ENCODE measurements around the gene NGF. TPM values are rescaled to one million over a fixed set of nuclear protein-coding genes. Genes with fewer than 3 reads are reported as not detected.

NGF gene
- total RNA-seq, 8 experiments from 2014 or later: 0.57 to 20.0 (median 0.78) TPM; not detected in 4

- in situ Hi-C loops (cut with MboI; ENCODE audit: low pct_unique_long_range_greater_than_20kb in 2 of 9, low sequenced_read_pairs in 9 of 9, unreplicated experiment in 9 of 9): loop anchor here in 1 of 9 experiments (25.0 kb wide), 1 partner anchor 194 kb away; no protein-coding TSS in a partner anchor
- H3K4me1 ChIP-seq (replicated peaks in 1 of 2): peaks cover 4 to 13% of the 10 kb centered on the region in 2 donors
- no peak overlapping the region for H3K4me3 ChIP-seq
- H3K27ac ChIP-seq: no peak overlapping the region
- ATAC-seq (replicated peaks in 6 of 8): peak in 4 of 8 experiments; percentile 48 to 82 (median 56)
- WGBS, 10 experiments: 40 to 98% (median 91%) methylated on average over 1 to 5 of the region's 5 CpGs
Observed at GRCh38 chr1:115331558-115332331, 6.3 kb downstream of the NGF start.

- no peak overlapping the region for H3K4me3 ChIP-seq
- H3K27ac ChIP-seq: no peak overlapping the region
- peak in 7 of 8 experiments; percentile 16 to 97 (median 71) for ATAC-seq (replicated peaks in 6 of 8)
- H3K4me1 ChIP-seq (replicated peaks in 1 of 2): peaks cover 4 to 9% of the 10 kb centered on the region in 2 donors
- 0 to 88% (median 77%) methylated on average over 2 to 7 of the region's 7 CpGs; no CpG with 5 or more reads in 2 of the 10 experiments for WGBS, 10 experiments
- in situ Hi-C loops (cut with MboI; ENCODE audit: low pct_unique_long_range_greater_than_20kb in 2 of 9, low sequenced_read_pairs in 9 of 9, unreplicated experiment in 9 of 9): loop anchor here in 1 of 9 experiments (25.0 kb wide), 1 partner anchor 193 kb away; no protein-coding TSS in a partner anchor
Observed at GRCh38 chr1:115330480-115331013, 7.5 kb downstream of the NGF start.

DNA sequence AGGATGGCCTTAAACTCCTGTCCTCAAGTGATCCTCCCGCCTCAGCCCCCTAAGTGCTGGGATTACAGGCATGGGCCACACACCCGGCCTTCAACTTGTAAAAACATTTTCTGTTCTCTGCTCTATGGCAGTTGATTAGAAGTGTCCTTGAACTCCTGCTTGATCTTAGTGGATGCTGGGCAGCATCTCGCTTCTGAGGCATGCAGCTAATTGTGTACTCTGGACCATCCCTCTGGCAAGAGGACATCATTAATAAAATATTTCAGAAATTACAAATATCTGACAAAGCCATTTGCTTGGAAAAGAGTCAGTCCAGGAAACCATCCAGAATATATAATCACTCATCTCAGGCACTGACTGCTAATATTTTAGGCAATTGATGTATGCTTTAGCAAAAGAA, 8.1 kb downstream of the NGF start:
- Histone ChIP-seq H3K27ac (no peak overlapping the region), H3K4me1 (replicated peaks in 1 of 2) (peaks cover 4 to 9% of the 10 kb centered on the region in 2 donors), H3K4me3 (no peak overlapping the region)
- in situ Hi-C loops (cut with MboI; ENCODE audit: low pct_unique_long_range_greater_than_20kb in 2 of 9, low sequenced_read_pairs in 9 of 9, unreplicated experiment in 9 of 9): loop anchor here in 1 of 9 experiments (25.0 kb wide), 1 partner anchor 193 kb away; no protein-coding TSS in a partner anchor
- 17 to 100% (median 91%) methylated on average over 1 to 3 of the region's 3 CpGs; no CpG with 5 or more reads in 2 of the 10 experiments for WGBS, 10 experiments
- ATAC-seq (replicated peaks in 6 of 8): no peak

- no peak for ATAC-seq (replicated peaks in 6 of 8)
- WGBS, 10 experiments: 83 to 95% (median 91%) methylated on average over 2 to 3 of the region's 3 CpGs; no CpG with 5 or more reads in 2 of the 10 experiments
- Histone ChIP-seq H3K4me1 (replicated peaks in 1 of 2) (peaks cover 4 to 11% of the 10 kb centered on the region in 2 donors), H3K27ac (no peak overlapping the region), H3K4me3 (no peak overlapping the region)
- in situ Hi-C loops (cut with MboI; ENCODE audit: low pct_unique_long_range_greater_than_20kb in 2 of 9, low sequenced_read_pairs in 9 of 9, unreplicated experiment in 9 of 9): loop anchor here in 1 of 9 experiments (25.0 kb wide), 1 partner anchor 190 kb away; no protein-coding TSS in a partner anchor
Observed at GRCh38 chr1:115327270-115327669, 10.8 kb downstream of the NGF start.

DNA sequence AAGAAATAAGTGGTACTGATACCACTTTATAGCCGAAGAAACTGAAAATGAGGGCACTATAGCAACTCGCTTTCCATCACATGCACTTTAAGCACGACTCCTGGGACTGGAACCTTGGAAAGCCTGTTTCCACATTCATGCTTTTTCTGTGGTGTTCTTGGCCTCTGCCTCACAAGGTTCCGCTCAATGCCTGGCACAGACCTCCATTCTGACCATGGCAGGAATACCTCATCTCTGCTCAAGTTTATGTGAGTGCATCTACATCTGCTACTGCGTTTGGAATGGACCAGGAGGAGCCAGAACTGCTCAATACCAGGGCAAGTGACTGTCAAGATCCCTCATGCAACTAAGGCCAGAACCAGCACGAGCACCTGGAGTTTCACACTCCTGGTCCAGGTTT, 11.6 kb downstream of the NGF start:
- Histone ChIP-seq H3K4me3 (no peak overlapping the region), H3K27ac (no peak overlapping the region), H3K4me1 (replicated peaks in 1 of 2) (peaks cover 4 to 11% of the 10 kb centered on the region in 2 donors)
- WGBS, 10 experiments: 80 to 93% (median 88%) methylated on average over 1 to 6 of the region's 6 CpGs; no CpG with 5 or more reads in 2 of the 10 experiments
- ATAC-seq (replicated peaks in 6 of 8): no peak
- in situ Hi-C loops (cut with MboI; ENCODE audit: low pct_unique_long_range_greater_than_20kb in 2 of 9, low sequenced_read_pairs in 9 of 9, unreplicated experiment in 9 of 9): loop anchor here in 1 of 9 experiments (25.0 kb wide), 1 partner anchor 189 kb away; no protein-coding TSS in a partner anchor

- Histone ChIP-seq H3K27ac (no peak overlapping the region), H3K4me1 (replicated peaks in 1 of 2) (peaks cover 4 to 11% of the 10 kb centered on the region in 2 donors), H3K4me3 (no peak overlapping the region)
- WGBS, 10 experiments: 53 to 88% (median 80%) methylated on average over 1 to 5 of the region's 5 CpGs; no CpG with 5 or more reads in 1 of the 10 experiments
- peak in 5 of 8 experiments; percentile 24 to 72 (median 44) for ATAC-seq (replicated peaks in 6 of 8)
- in situ Hi-C loops (cut with MboI; ENCODE audit: low pct_unique_long_range_greater_than_20kb in 2 of 9, low sequenced_read_pairs in 9 of 9, unreplicated experiment in 9 of 9): loop anchor here in 1 of 9 experiments (25.0 kb wide), 1 partner anchor 189 kb away; no protein-coding TSS in a partner anchor
Observed at GRCh38 chr1:115325874-115326273, 12.2 kb downstream of the NGF start.

- in situ Hi-C loops (cut with MboI; ENCODE audit: low pct_unique_long_range_greater_than_20kb in 2 of 9, low sequenced_read_pairs in 9 of 9, unreplicated experiment in 9 of 9): loop anchor here in 1 of 9 experiments (25.0 kb wide), 1 partner anchor 188 kb away; no protein-coding TSS in a partner anchor
- peaks cover 4 to 11% of the 10 kb centered on the region in 2 donors for H3K4me1 ChIP-seq (replicated peaks in 1 of 2)
- no peak for ATAC-seq (replicated peaks in 6 of 8)
- 89 to 100% (median 93%) methylated on average over 1 to 8 of the region's 8 CpGs; no CpG with 5 or more reads in 1 of the 10 experiments for WGBS, 10 experiments
- H3K4me3 ChIP-seq: no peak overlapping the region
- H3K27ac ChIP-seq: no peak overlapping the region
Observed at GRCh38 chr1:115324649-115325420, 13.2 kb downstream of the NGF start.

GRCh38 chr1:115323366-115324004, 14.6 kb downstream of the NGF start:
- no peak overlapping the region for H3K4me3 ChIP-seq
- no peak overlapping the region for H3K27ac ChIP-seq
- peaks cover 4 to 11% of the 10 kb centered on the region in 2 donors for H3K4me1 ChIP-seq (replicated peaks in 1 of 2)
- peak in 5 of 8 experiments; percentile 18 to 95 (median 70) for ATAC-seq (replicated peaks in 6 of 8)
- 30 to 100% (median 71%) methylated on average over 1 to 2 of the region's 2 CpGs; no CpG with 5 or more reads in 3 of the 10 experiments for WGBS, 10 experiments
- in situ Hi-C loops (cut with MboI; ENCODE audit: low pct_unique_long_range_greater_than_20kb in 2 of 9, low sequenced_read_pairs in 9 of 9, unreplicated experiment in 9 of 9): no loop called here

GRCh38 chr1:115322631-115323030, 15.4 kb downstream of the NGF start:
- WGBS, 10 experiments: 88 to 100% (median 90%) methylated on average over 1 to 3 of the region's 3 CpGs; no CpG with 5 or more reads in 2 of the 10 experiments
- ATAC-seq (replicated peaks in 6 of 8): no peak
- no peak overlapping the region for H3K27ac ChIP-seq

GRCh38 chr1:115320377-115320776, 17.7 kb downstream of the NGF start:
- H3K27ac ChIP-seq: no peak overlapping the region
- in situ Hi-C loops (cut with MboI; ENCODE audit: low pct_unique_long_range_greater_than_20kb in 2 of 9, low sequenced_read_pairs in 9 of 9, unreplicated experiment in 9 of 9): no loop called here
- WGBS, 10 experiments: 88 to 100% (median 97%) methylated on average over 2 to 6 of the region's 6 CpGs
- H3K4me1 ChIP-seq (replicated peaks in 1 of 2): peaks cover 0 to 3% of the 10 kb centered on the region in 2 donors
- H3K4me3 ChIP-seq: no peak overlapping the region
- no peak for ATAC-seq (replicated peaks in 6 of 8)

More at GRCh38 chr1:115322631-115323030, 15.4 kb downstream of the NGF start:
- Histone ChIP-seq H3K4me3 (no peak overlapping the region), H3K4me1 (replicated peaks in 1 of 2) (peaks cover 4 to 5% of the 10 kb centered on the region in 2 donors)
- in situ Hi-C loops (cut with MboI; ENCODE audit: low pct_unique_long_range_greater_than_20kb in 2 of 9, low sequenced_read_pairs in 9 of 9, unreplicated experiment in 9 of 9): no loop called here

- in situ Hi-C loops (cut with MboI; ENCODE audit: low pct_unique_long_range_greater_than_20kb in 2 of 9, low sequenced_read_pairs in 9 of 9, unreplicated experiment in 9 of 9): loop anchor here in 1 of 9 experiments (10.0 kb wide), 1 partner anchor 145 kb away; no protein-coding TSS in a partner anchor
- H3K4me1 ChIP-seq (replicated peaks in 1 of 2): peaks cover 0 to 3% of the 10 kb centered on the region in 2 donors
- H3K27ac ChIP-seq: no peak overlapping the region
- H3K4me3 ChIP-seq: no peak overlapping the region
- ATAC-seq (replicated peaks in 6 of 8): no peak
- 46 to 83% (median 64%) methylated on average over 1 to 5 of the region's 5 CpGs; no CpG with 5 or more reads in 5 of the 10 experiments for WGBS, 10 experiments
Observed at GRCh38 chr1:115319706-115320105, 18.3 kb downstream of the NGF start.

All from motor neuron (in vitro differentiated cells).